HG02840 (cell line): Measurements from ENCODE around the gene MYADM.

Experiments
- ATAC-seq: cut with Tn5 transposase; IDR thresholded peaks from one replicate; pipeline ENCODE4 v1.9.1; 2021; ENCODE audit warnings: mild to moderate bottlenecking, moderate library complexity, moderate number of reproducible peaks; ENCODE audit not compliant: unreplicated experiment, low FRiP score

MYADM gene

DNA sequence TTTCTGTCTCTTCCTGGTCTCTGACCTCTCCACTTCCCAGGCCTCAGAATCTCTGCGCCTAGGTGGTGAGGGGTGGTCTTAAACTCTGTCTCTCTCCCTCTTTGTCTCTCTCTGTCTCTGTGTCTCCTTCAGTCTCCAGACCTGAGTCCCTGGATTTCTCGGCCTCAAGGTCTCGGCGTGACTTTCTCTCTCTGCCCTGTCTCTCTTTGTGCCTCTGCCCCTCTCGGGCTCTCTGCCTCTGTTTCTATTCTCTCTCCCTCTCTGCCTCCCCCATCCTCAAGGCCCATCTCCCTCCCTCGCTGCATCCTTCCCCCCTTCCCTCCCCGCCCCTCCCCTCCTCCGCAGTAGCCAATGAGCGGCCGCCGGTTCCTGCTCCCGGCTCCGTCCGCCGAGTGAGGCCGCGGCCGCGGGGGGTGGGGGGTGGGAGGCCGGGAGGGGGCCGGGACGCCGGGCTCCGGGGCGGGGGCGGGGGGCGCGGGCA, 41.3 kb downstream of the MYADM start, which contains the start of gene CACNG7:
CACNG7 (plus strand) TSS at position 344 of the 481 bp plus-strand sequence. CDS start 3,554 bp downstream, outside the sequence.
- ATAC-seq, result no peak

DNA sequence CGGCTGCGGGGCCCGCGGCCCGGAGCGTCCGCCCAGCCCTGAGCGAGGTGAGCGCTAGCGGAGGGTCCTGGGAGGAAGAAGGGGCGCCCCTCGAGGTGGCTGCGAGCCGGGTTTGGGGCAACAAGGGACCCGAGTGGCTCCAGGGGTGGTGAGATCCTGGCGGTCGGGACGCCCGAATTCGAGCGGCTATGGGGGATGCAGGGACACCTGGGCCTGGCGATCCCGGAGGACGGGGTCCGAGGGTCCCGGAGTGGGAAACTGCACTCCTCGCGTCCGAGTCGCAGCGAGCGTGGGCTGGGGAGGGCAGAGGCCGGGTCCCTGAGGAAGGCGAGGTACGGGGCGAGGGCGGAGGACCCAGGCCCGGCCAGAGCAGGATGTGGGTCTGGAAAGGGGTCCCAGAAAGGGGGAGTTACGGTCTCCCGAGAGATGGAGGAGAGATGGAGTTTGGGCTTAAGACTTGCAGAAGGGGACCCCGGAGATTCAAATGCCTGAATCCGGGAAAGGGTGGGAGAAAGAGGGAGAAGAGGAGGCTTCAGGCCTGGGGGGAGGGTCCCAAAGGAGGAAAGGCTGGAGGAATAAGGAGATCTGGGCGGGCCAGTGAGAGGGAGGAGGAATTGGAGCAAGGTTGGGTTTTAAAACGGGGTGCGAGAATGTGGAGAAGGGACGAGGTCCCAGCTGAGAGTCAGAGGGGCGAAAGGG, 41.9 kb downstream of the MYADM start:
- ATAC-seq, result no peak

DNA sequence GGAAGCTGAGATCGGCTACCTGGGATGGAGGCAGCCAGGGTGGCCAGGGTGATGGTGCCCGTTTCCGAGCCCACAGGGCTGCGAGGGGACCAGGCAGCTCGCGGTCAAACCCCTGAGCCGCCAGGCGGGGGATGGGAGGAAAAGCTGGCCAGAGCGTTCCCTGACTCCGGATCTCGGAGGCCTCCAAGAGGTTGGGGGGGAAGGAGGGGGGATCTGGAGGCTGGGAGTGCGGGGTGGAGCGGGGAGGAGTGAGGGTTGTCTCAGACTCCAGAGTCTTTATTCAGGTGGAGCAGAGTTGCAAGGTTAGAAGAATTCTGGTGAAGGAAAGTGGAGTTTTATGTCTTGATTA, 42.5 kb downstream of the MYADM start:
- no peak for ATAC-seq

DNA sequence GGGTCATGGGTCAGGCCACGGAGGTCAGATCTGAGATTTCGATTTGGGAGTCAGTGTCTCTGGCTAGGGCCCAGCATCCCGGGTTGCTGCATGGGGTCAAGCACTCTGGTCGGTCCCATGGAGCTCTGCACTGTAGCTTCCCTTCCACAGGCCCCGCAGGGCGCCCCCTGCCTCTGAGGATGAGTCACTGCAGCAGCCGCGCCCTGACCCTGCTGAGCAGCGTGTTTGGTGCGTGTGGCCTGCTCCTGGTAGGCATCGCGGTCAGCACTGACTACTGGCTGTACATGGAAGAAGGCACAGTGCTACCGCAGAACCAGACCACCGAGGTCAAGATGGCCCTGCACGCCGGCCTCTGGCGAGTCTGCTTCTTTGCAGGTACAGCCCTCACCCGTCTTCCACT, 45.0 kb downstream of the MYADM start:
- ATAC-seq, result no peak

DNA sequence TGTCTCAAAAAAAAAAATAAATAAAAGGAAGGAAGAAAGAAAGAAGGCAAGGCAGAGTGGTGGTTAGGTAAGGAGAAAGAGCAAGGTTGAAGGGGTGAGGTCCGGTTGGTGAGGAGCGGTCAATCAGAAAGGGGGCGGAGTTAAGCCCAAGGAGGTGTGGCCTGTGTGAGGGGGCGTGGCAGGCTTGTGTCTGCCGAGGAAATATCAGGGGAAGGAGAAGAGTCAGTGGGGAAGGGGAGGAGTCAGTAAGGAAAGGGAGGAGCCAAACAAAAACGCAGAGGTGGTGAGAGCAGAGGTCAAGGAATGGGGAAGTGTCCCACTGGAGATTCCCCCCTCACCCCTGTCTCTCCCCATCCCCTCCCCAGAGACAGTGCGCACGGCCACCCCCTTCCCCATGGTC, 47.3 kb downstream of the MYADM start:
- no peak for ATAC-seq

DNA sequence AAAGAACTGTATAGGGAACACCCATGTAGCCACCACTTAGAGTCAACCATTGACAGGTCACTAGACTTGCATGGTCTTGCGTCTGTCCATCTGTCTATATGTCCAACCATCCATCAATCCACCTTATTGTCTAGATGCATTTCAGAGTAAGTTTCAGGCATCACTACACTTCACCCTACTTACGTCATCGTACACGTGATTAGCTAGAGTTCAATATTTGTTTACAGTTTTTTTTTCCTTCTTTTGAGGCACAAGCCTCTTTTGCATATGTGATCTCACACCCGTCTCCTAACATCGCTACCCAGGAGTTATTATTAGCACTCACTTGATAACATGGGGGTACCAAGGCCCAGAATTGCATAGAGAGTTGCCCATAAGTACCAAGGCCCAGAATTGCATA, 48.3 kb downstream of the MYADM start:
- ATAC-seq, result no peak

DNA sequence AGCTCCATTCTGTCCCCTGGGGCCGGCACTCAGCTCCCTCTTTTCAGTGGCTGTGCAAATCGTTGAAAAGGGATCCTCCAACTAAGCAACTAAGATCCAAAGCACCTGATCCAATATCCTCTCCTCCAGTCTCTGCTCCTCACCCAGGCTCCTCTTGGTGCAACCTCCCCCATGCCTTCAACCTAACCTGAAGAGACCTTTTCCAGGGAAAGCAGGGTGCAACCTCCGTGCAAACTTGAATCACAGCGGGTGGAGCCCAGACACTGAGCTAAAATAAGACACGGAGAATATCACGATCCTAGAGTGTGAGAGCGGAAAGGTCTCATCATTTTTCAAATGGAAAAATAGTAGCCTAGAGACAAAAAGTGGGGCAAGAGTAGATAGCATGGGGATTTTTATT, 49.7 kb downstream of the MYADM start:
- ATAC-seq, result no peak
